Measurements from ENCODE around the gene RIN2. TPM values are rescaled to one million over a fixed set of nuclear protein-coding genes. Genes with fewer than 3 reads are reported as not detected.

RIN2 gene
- total RNA-seq, 1 donor: 102 TPM

DNA sequence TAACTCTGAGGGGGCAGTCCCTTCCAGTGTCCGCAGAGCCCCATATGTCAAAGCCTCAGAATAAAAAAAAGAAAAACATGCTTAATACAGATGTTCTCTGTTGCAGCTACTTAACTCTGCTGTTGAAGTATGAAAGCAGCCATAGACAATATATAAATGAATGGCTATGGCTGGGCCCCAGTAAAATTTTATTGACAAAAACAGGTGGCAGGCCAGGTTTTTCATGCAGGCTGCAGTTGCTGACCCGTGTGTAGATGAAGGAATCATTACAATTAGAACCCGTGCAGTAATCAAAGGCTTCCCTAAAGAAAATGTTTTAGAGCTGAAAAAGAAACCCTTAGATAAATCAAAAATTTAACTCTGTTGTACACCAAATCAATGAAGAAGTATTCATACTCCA is 13.0 kb upstream of the RIN2 start:
- TF ChIP-seq CTCF (IDR thresholded peaks at IDR 0.05; ENCODE audit: insufficient read depth, low read depth, low read length): no peak
- H3K4me3 ChIP-seq (ENCODE audit: low read depth, low read length): no peak overlapping the region
- DNase-seq (ENCODE audit: low read depth): no peak

DNA sequence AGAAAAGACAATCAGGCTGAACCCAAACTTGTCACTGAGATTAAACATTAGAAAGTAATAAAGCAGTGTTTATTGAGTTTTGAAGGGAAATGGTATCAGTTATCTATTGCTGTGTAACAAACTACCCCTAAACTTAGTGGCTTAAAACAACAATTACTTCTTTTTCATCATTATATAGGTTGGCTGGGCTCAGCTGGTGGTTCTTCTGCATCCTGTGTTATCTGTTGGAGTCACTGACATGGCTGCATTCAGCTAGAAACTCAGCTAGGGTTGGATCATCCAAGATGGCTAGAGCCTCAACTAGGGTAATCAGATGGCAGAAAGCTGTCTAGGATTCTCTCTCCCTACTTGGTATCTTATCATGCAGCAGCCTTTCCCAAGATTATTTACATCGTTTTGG is 12.5 kb upstream of the RIN2 start:
- DNase-seq (ENCODE audit: low read depth): no peak
- no peak for TF ChIP-seq CTCF (IDR thresholded peaks at IDR 0.05; ENCODE audit: insufficient read depth, low read depth, low read length)
- H3K4me3 ChIP-seq (ENCODE audit: low read depth, low read length): no peak overlapping the region

DNA sequence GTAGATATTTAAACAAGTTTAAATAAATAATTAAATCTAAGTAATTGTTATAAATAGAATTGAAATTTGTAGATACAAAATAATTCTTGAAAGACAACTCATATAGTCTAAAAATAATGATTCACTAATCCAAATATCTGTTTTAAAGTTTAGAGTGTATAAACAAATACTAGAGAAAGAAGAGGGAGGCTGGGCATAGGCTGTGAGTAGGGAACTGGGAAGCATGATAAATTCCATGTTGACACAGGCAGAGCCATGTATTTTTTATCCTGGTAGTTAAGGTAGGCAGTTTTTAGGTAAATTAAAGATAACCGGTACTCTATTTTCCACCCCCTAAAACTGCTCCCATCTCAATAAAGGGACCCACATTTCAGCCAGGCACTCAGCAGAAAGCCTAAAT is 11.7 kb upstream of the RIN2 start:
- H3K4me3 ChIP-seq (ENCODE audit: low read depth, low read length): no peak overlapping the region
- no peak for TF ChIP-seq CTCF (IDR thresholded peaks at IDR 0.05; ENCODE audit: insufficient read depth, low read depth, low read length)
- DNase-seq (ENCODE audit: low read depth): no peak

DNA sequence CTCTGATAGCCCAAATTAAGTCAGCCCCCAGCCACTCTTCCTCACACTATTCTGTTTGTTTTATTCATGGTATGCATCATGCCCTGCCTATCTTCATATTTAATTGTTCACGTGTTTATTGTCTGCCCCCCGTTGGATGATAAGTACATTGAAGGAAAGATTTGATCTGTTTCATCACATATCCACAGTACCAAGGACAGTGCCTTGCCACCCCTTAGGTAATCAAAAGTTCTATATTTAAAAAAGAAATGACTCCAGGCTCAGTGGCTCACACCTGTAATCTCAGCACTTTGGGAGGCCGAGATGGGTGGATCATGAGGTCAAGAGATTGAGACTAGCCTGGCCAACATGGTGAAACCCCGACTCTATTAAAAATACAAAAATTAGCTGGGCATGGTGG is 10.2 kb upstream of the RIN2 start:
- no peak for DNase-seq (ENCODE audit: low read depth)
- no peak overlapping the region for H3K4me3 ChIP-seq (ENCODE audit: low read depth, low read length)
- no peak for TF ChIP-seq CTCF (IDR thresholded peaks at IDR 0.05; ENCODE audit: insufficient read depth, low read depth, low read length)

GRCh38 chr20:19748681-19749080 is 9.4 kb upstream of the RIN2 start:
- no peak overlapping the region for H3K4me3 ChIP-seq (ENCODE audit: low read depth, low read length)
- DNase-seq (ENCODE audit: low read depth): no peak
- no peak for TF ChIP-seq CTCF (IDR thresholded peaks at IDR 0.05; ENCODE audit: insufficient read depth, low read depth, low read length)

- H3K4me3 ChIP-seq (ENCODE audit: low read depth, low read length): no peak overlapping the region
- no peak for TF ChIP-seq CTCF (IDR thresholded peaks at IDR 0.05; ENCODE audit: insufficient read depth, low read depth, low read length)
- no peak for DNase-seq (ENCODE audit: low read depth)
Observed at GRCh38 chr20:19749618-19750071, 8.4 kb upstream of the RIN2 start.

DNA sequence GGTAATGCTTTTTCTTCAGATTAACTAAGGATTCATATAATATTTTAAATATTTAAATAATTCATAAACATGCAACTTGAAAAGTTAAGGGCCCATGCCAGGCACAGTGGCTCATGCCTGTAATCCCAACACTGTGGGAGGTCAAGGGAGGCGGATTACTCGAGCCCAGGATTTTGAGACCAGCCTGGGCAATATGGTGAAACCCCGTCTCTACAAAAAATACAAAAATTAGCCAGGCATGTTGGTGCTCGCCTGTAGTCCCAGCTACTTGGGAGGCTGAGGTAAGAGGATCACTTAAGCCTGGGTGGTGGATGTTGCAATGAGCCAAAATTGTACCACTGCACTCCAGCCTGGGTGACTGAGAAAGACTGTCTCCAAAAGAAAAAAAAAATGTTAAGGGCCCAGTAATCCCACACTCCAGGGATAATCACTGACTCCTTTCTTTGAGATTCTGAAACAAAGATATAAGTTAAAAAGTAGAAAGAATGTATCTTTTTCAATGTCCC is 7.9 kb upstream of the RIN2 start:
- DNase-seq (ENCODE audit: low read depth): no peak
- TF ChIP-seq CTCF (IDR thresholded peaks at IDR 0.05; ENCODE audit: insufficient read depth, low read depth, low read length): no peak
- no peak overlapping the region for H3K4me3 ChIP-seq (ENCODE audit: low read depth, low read length)
